ENCODE data around the gene RNASE12. TPM values are rescaled to one million over a fixed set of nuclear protein-coding genes. Genes with fewer than 3 reads are reported as not detected.
"Not testable (repeated sequence)": the region's sequence is repeated elsewhere in the genome, so short reads cannot be mapped to it uniquely, and the experiment has no call there.

Gene RNASE12
- total and polyA plus RNA-seq, 2 experiments from 2014 or later: not detected

- Histone ChIP-seq H3K4me1 (ENCODE audit: insufficient read depth) (peaks cover 5% of the 10 kb centered on the region), H3K9me2 (replicated peaks; ENCODE audit: insufficient read depth) (no peaks in the 10 kb centered on the region), H3K4me3 (no peak overlapping the region), H3K36me3 (replicated peaks; ENCODE audit: insufficient read depth, low read depth) (no peaks in the 10 kb centered on the region), H4K20me1 (ENCODE audit: insufficient read depth, poor library complexity, severe bottlenecking) (no peaks in the 10 kb centered on the region), H2AFZ (no peak overlapping the region), H3K27ac (no peak overlapping the region), H3K79me2 (no peaks in the 10 kb centered on the region), H3K27me3 (no peaks in the 10 kb centered on the region), H3K4me2 (no peak overlapping the region), H3K9me3 (ENCODE audit: low read depth) (no peaks in the 10 kb centered on the region)
- no peak for DNase-seq (ENCODE audit: low spot score)
- no peak for TF ChIP-seq EZH2phosphoT487 (IDR thresholded peaks at IDR 0.05; ENCODE audit: low read depth, severe bottlenecking, unreplicated experiment)
- no peak for TF ChIP-seq EZH2 (IDR thresholded peaks at IDR 0.05; ENCODE audit: borderline replicate concordance)
- no peak for TF ChIP-seq CTCF (IDR thresholded peaks at IDR 0.05; ENCODE audit: poor library complexity)
- 51% methylated on average over 2 of the region's 2 CpGs for WGBS (ENCODE audit: low lambda C conversion rate, missing lambda C conversion rate)
Measured at GRCh38 chr14:20620798-20621478, 29.8 kb upstream of the RNASE12 start.

- 88% methylated on average over 6 of the region's 6 CpGs for WGBS (ENCODE audit: low lambda C conversion rate, missing lambda C conversion rate)
- not testable (repeated sequence) for H3K27me3 ChIP-seq; H3K4me1 ChIP-seq (ENCODE audit: insufficient read depth); H3K36me3 ChIP-seq (replicated peaks; ENCODE audit: insufficient read depth, low read depth); H3K9me3 ChIP-seq (ENCODE audit: low read depth); H3K79me2 ChIP-seq; H2AFZ ChIP-seq; H3K9me2 ChIP-seq (replicated peaks; ENCODE audit: insufficient read depth); H3K27ac ChIP-seq; H3K4me3 ChIP-seq; H4K20me1 ChIP-seq (ENCODE audit: insufficient read depth, poor library complexity, severe bottlenecking); H3K4me2 ChIP-seq; DNase-seq (ENCODE audit: low spot score)
Measured at GRCh38 chr14:20619688-20620087, 28.5 kb upstream of the RNASE12 start.

GRCh38 chr14:20618271-20618749 is 27.1 kb upstream of the RNASE12 start:
- Histone ChIP-seq H3K4me3 (no peak overlapping the region), H3K36me3 (replicated peaks; ENCODE audit: insufficient read depth, low read depth) (no peaks in the 10 kb centered on the region), H3K4me2 (no peak overlapping the region), H3K27ac (no peak overlapping the region), H3K79me2 (no peaks in the 10 kb centered on the region), H3K27me3 (no peaks in the 10 kb centered on the region), H3K9me3 (ENCODE audit: low read depth) (no peaks in the 10 kb centered on the region), H2AFZ (no peak overlapping the region), H4K20me1 (ENCODE audit: insufficient read depth, poor library complexity, severe bottlenecking) (no peaks in the 10 kb centered on the region), H3K9me2 (replicated peaks; ENCODE audit: insufficient read depth) (no peaks in the 10 kb centered on the region), H3K4me1 (ENCODE audit: insufficient read depth) (no peaks in the 10 kb centered on the region)
- WGBS (ENCODE audit: low lambda C conversion rate, missing lambda C conversion rate): 57% methylated on average over 4 of the region's 4 CpGs
- no peak for DNase-seq (ENCODE audit: low spot score)
- TF ChIP-seq EZH2phosphoT487 (IDR thresholded peaks at IDR 0.05; ENCODE audit: low read depth, severe bottlenecking, unreplicated experiment) (no peak), CTCF (IDR thresholded peaks at IDR 0.05; ENCODE audit: poor library complexity) (no peak), EZH2 (IDR thresholded peaks at IDR 0.05; ENCODE audit: borderline replicate concordance) (no peak)

DNA sequence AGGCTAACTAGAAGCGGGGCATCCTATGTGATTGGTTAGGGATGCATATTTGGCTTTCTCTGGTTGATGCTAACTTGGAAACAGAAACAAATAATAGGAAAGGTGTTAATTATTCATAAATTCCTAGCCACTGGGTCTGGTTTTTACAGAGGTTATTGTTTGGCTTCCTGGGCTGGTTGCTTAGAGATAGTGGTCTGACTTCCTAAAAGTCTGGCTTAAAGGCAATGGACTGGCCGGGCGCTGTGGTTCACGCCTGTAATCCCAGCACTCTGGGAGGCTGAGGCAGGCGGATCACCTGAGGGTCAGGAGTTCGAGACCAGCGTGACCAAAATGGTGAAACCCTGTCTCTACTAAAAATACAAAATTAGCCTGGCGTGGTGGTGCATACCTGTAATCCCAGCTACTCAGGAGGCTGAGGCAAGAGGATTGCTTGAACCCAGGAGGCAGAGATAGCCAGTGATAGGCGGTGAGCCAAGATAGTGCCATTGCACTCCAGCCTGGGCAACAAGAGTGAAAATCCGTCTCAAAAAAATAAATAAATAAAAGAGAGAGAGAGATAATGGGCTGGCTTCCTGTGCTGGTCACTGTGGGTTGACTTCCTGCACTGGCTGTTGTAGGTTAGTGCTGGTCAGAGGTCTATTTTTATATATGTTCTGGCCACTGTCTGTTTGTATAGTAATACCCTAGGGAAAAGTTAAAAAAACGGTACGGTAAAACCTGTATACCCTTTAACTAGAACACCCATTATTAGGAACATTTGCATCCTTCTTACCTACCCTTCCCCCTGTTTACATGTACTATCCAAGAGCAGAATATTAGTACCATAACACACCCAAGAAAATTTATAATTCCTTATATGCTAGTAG is 26.2 kb upstream of the RNASE12 start:
- no peaks in the 10 kb centered on the region for H3K36me3 ChIP-seq (replicated peaks; ENCODE audit: insufficient read depth, low read depth)
- no peaks in the 10 kb centered on the region for H3K9me3 ChIP-seq (ENCODE audit: low read depth)
- H3K27ac ChIP-seq: no peak overlapping the region
- DNase-seq (ENCODE audit: low spot score): no peak
- H4K20me1 ChIP-seq (ENCODE audit: insufficient read depth, poor library complexity, severe bottlenecking): no peaks in the 10 kb centered on the region
- no peak overlapping the region for H3K4me2 ChIP-seq
- no peaks in the 10 kb centered on the region for H3K27me3 ChIP-seq
- H3K9me2 ChIP-seq (replicated peaks; ENCODE audit: insufficient read depth): no peaks in the 10 kb centered on the region
- no peak overlapping the region for H2AFZ ChIP-seq
- peaks cover 3% of the 10 kb centered on the region for H3K4me1 ChIP-seq (ENCODE audit: insufficient read depth)
- TF ChIP-seq CTCF (IDR thresholded peaks at IDR 0.05; ENCODE audit: poor library complexity) (no peak), EZH2 (IDR thresholded peaks at IDR 0.05; ENCODE audit: borderline replicate concordance) (no peak), EZH2phosphoT487 (IDR thresholded peaks at IDR 0.05; ENCODE audit: low read depth, severe bottlenecking, unreplicated experiment) (no peak)
- WGBS (ENCODE audit: low lambda C conversion rate, missing lambda C conversion rate): 88% methylated on average over 12 of the region's 12 CpGs
- H3K79me2 ChIP-seq: no peaks in the 10 kb centered on the region
- no peak overlapping the region for H3K4me3 ChIP-seq

Data from hepatocyte (in vitro differentiated cells).